NCI-H2196 treated with DMSO at 0.1 percent for 48 hours (cell line): ENCODE data around the gene GRPR.
"Not testable (repeated sequence)": the region's sequence is repeated elsewhere in the genome, so short reads cannot be mapped to it uniquely, and the experiment has no call there.

Source experiments
- DNase-seq: peaks from one replicate; lab custom pipeline; 2025; ENCODE audit not compliant: unreplicated experiment; lab: John Stamatoyannopoulos, UW

GRPR gene

DNA sequence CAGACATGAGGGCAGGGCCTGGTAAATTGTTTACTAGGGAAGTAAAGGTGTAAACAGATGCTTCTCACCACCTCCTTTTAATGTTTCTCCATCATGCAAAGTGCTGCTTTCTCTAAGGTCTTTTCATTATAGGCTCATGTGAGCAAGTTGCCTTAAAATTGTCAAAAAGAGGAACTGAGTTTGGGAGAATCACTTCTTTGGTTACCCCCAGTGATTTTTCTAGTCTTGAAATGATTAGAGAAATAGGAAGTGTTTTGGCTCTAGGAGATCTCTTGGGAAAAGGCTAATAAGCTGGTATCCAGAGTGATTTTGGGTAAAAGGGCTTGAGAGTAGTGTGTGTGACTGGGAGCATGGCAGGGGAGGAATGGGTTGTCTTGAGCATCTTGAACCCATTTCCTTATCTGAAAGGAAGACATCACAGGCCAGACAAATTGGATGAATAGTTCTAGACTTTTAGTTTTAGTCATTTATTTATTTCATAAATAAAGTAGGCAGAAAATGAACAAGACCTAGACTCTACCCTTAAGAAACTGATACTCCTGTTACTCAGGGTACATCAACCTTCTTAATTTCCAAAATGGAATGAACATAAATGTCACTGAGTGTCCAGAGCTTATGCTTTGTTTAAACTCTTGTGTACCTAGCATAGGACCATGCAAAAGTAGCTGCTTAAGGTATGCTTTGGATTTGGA lies 14.2 kb downstream of the GRPR start:
- DNase-seq = no peak

GRCh38 chrX:16138108-16138427 lies 14.7 kb downstream of the GRPR start:
- no peak for DNase-seq

- no peak for DNase-seq
Observed at GRCh38 chrX:16140448-16140847, 17.1 kb downstream of the GRPR start.

- DNase-seq = no peak
Observed at GRCh38 chrX:16140983-16141382, 17.6 kb downstream of the GRPR start.

DNA sequence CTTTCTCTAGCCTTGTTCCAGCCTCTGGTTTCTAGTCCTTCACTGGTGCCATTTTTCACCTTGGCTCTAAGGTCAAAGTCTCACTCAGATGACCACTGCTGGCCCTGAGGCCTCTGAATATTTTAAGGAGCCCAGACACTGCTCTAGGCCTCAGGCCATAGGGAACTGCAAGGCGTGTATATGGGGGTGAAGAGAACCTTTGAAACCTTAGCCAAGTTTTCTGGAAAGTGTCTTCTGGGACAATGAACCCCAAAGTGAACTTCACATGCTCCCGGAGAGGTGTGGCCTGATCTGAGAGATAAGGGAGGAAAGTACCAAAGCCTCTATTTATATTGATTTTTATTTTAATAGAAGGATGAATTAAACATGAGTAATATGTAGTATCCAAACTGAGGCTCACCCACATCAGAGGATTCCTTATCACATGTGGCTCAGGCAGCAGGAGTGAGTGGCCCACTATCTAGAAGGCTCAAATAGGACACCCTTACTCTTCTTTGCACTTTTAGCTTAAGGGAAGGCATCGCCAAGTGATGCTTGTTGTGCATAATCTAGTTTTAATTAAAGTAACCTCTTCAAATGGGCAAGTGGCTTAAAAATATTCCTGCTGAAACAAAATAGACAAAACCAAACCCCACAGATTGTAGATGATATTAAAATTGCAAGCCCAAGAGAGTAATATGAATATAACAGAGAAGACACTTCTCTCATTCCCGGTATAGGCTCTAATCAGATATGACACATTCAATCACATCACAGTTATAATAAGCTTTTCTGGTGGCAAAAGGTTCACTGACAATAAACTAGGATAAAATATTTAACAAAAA lies 18.3 kb downstream of the GRPR start:
- DNase-seq = no peak

- DNase-seq = no peak
Observed at GRCh38 chrX:16142246-16142558, 18.8 kb downstream of the GRPR start.

DNA sequence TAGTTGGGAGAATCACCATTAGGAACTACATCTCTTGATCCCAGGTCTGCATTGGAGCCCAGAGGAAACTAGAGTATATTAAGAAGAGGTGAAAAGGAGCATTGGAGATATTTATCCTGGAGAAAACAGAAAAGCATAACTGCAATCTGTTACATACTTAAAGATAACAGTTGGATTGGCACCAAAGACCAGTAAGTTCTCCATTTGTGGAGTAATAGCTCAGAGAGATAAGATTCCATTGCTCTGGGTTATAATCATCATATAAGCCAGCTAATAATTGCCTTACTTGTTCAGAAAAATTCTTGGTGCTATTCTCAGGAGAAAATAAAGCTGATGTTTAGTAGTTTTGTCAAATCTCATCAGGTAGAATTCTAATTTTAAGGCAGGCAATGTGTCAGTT lies 20.6 kb downstream of the GRPR start:
- DNase-seq = no peak

GRCh38 chrX:16144420-16144819 lies 21.1 kb downstream of the GRPR start:
- no peak for DNase-seq

GRCh38 chrX:16145093-16145492 lies 21.7 kb downstream of the GRPR start:
- DNase-seq = not testable (repeated sequence)

DNA sequence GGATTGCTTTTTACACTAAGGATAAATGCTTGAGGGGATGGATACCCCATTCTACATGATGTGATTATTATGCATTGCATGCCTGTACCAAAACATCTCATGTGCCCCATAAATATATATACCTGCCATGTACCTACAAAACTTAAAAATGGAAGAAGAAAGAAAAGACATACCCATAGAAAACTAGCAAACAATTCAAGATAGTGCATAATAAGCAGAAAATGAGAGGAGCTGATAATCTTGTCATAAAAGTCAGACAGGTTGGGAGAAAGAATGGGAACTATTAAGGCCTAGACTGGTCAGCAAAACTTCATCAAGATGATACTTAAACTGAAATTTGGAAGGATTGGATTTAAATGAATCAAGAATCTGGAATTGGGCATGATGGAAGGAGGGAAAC lies 22.3 kb downstream of the GRPR start:
- DNase-seq = no peak

DNA sequence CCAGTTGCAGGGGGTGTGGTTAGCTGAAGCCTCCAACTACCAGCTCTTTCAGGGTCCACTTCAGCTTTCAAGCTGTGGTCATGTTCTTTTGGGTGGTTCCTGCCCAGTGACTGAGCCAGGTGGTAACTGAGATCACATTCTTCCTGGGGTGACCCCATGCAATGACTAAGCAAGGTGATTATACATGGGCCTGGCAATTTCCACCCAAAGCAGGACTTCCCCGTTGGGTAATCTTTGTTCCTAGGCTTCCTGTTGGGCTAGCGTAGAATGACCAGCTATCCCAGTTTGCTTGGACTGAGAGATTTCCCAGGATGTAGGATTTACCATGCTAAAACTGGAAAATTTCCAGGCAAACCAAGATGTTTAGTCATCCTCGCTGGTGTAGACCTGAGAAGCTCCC lies 25.5 kb downstream of the GRPR start:
- DNase-seq = no peak

DNA sequence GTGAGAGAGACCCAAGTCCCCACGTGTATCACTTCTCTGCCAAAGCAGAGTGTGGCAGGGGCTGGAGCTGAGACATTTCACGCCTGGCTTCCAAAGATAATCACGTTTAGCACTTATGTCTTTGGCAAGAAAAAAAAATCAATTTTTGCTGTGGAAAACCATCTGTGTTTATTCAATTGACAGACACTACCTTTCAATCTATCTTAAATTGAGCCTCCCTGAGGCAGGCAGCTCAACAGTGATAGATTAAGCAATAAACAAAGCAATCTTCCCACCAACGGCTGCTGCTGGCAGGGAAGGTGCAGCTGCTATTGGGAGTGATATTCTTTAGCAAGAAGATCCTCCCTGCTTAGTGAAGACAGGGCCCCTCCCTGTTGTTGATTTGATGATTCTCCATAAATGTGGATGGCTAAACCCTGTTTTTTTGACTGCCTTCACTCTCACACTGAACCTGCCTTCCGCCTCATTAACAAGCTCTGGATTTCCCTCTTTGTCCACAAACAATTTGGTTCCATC lies 32.3 kb downstream of the GRPR start:
- DNase-seq = no peak

- no peak for DNase-seq
Observed at GRCh38 chrX:16156692-16157331, 33.4 kb downstream of the GRPR start.

DNA sequence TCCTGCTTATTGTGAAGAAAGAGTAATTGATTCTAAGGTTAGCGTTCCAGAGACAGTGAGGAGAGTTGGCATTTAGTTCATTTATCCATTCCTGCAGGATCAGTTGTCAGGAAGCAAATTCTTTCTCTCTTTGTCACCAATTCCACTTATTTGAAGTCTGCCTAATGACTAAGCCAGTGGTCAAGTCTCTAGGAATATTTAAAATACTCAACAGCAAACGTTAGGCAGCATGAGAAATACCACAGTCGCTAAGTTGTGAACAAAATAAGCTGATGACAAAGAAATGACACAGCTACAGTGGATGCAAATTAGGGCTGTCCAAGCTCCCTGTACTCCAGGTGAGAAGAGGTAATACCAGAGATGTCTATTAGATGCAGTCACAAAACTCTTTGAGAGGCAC lies 37.4 kb downstream of the GRPR start:
- no peak for DNase-seq

GRCh38 chrX:16161173-16161572 lies 37.8 kb downstream of the GRPR start:
- DNase-seq = not testable (repeated sequence)

DNA sequence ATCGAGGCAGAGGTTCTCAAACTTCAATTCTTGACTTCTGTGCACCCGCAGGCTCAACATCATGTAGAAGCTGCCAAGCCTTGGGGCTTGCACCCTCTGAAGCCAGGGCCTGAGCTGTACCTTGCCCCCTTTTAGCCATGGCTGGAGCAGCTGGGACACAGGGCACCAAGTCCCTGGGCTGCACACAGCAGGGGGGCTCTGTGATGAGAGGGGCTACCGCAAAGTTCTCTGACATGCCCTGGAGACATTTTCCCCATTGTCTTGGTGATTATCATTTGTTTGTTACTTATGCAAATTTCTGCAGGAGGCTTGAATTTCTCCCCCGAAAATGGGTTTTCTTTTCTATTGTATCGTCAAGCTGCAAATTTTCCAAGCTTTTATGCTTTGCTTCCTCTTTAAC lies 39.0 kb downstream of the GRPR start:
- no peak for DNase-seq

GRCh38 chrX:16164748-16165147 lies 41.4 kb downstream of the GRPR start:
- DNase-seq = no peak

- DNase-seq = no peak
Observed at GRCh38 chrX:16167181-16167580, 43.8 kb downstream of the GRPR start, which contains the start of gene MAGEB17. TSS of gene MAGEB17 (plus strand) at chrX:16167481. CDS start at chrX:16170383, 2,902 bp downstream.

GRCh38 chrX:16171039-16171438 lies 47.7 kb downstream of the GRPR start:
- DNase-seq = no peak

- DNase-seq = no peak
Observed at GRCh38 chrX:16171944-16172343, 48.6 kb downstream of the GRPR start.

DNA sequence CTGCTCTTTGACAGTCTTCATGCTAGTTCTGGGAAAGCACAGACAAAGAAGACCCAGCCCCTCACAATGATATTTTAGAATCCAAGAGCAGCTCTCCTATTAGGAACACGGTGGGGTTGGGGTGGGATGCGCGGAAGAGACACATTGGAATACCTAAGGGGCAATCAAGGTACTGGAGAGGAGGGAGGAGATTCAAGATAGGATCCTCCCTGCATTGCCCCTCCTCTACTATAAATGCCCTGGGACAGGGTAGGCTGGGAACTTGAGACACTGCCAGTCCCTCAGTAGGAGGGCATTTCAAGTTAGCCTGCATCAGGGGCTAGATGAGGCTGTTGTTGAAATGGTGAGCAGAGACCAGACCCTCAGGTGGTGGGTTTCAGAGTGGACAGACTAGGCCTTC lies 49.0 kb downstream of the GRPR start:
- no peak for DNase-seq
